ENCODE measurements around the gene APOO.

DNA sequence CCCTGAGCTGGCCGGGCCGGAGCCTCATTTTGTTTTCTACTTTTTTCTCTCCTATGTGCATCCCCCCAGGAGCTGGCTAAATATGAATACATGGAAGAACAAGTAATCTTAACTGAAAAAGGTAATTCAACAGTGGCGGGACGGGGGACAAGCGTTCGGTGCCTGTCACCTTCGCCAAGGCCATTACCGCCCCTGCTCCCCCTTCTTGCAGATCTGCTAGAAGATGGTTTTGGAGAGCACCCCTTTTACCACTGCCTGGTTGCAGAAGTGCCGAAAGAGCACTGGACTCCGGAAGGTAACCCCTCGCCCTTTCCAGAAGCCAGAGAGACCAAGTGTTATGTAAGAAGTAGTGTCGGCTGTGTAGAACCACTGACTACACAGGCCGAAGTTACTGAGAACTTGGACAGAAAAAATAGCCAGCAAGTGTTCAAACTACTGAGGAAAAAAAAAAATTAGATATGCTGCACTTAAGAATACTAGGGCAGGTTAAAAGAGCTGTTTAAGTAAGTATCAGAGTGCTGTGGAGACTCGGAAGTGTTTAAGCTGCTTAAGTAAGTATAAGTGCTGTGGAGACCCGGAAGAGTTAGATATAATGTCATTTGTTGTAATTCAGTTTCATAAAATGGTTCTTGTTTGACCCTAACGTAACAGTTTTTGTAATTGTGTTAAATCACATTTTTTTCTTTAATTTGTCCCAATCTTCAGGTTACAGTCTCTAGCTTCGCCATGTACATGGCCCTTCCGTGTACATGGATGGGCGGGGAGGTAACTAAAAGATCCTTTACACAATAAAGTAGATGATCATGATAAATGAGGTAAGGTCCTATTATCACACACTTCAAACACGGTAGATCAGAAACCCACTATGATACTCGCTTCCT, 123.9 kb downstream of the APOO start:
- TF ChIP-seq EP300 (IDR thresholded peaks at IDR 0.05; ENCODE audit: borderline replicate concordance) = no peak
- TF ChIP-seq YY1 (IDR thresholded peaks at IDR 0.05; ENCODE audit: low read depth) = no peak
- TF ChIP-seq, protein P1, sequence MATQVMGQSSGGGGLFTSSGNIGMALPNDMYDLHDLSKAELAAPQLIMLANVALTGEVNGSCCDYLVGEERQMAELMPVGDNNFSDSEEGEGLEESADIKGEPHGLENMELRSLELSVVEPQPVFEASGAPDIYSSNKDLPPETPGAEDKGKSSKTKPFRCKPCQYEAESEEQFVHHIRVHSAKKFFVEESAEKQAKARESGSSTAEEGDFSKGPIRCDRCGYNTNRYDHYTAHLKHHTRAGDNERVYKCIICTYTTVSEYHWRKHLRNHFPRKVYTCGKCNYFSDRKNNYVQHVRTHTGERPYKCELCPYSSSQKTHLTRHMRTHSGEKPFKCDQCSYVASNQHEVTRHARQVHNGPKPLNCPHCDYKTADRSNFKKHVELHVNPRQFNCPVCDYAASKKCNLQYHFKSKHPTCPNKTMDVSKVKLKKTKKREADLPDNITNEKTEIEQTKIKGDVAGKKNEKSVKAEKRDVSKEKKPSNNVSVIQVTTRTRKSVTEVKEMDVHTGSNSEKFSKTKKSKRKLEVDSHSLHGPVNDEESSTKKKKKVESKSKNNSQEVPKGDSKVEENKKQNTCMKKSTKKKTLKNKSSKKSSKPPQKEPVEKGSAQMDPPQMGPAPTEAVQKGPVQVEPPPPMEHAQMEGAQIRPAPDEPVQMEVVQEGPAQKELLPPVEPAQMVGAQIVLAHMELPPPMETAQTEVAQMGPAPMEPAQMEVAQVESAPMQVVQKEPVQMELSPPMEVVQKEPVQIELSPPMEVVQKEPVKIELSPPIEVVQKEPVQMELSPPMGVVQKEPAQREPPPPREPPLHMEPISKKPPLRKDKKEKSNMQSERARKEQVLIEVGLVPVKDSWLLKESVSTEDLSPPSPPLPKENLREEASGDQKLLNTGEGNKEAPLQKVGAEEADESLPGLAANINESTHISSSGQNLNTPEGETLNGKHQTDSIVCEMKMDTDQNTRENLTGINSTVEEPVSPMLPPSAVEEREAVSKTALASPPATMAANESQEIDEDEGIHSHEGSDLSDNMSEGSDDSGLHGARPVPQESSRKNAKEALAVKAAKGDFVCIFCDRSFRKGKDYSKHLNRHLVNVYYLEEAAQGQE (IDR thresholded peaks at IDR 0.05; ENCODE audit: low read depth) = no peak
- no peak for TF ChIP-seq RAD21 (IDR thresholded peaks at IDR 0.05; ENCODE audit: low read depth)
- no peak for TF ChIP-seq FOXM1 (IDR thresholded peaks at IDR 0.05; ENCODE audit: borderline replicate concordance, low read depth)
- no peak for TF ChIP-seq TAF1 (IDR thresholded peaks at IDR 0.05; ENCODE audit: low read depth)
- TF ChIP-seq CREB1 (IDR thresholded peaks at IDR 0.05; ENCODE audit: low read depth) = no peak
- TF ChIP-seq NFIC (IDR thresholded peaks at IDR 0.05) = no peak
- TF ChIP-seq, protein P2, sequence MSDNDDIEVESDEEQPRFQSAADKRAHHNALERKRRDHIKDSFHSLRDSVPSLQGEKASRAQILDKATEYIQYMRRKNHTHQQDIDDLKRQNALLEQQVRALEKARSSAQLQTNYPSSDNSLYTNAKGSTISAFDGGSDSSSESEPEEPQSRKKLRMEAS (IDR thresholded peaks at IDR 0.05) = no peak
